IMR-90 (cell line): ENCODE results near the gene SNCG. TPM values are rescaled to one million over a fixed set of nuclear protein-coding genes. Genes with fewer than 3 reads are reported as not detected.
"Not testable (repeated sequence)": the region's sequence is repeated elsewhere in the genome, so short reads cannot be mapped to it uniquely, and the experiment has no call there.

Experiments used
- ATAC-seq: fragments of 200-7000 bp; cut with Tn5 transposase; 2 replicates; pipeline ENCODE4 v1.9.1; 2020; ENCODE audit warnings: low read depth, mild to moderate bottlenecking, moderate library complexity
- BruUV-seq: library from RNA; stranded (reverse); fragments of 400-500 nt; replicated peaks from 2 replicates; lab custom pipeline; 2021; lab: Mats Ljungman, UMichigan
- CTCF ChIA-PET: fragments of 300-600 bp; formaldehyde crosslinking; extraction: SDS; loops from one replicate; lab custom pipeline; 2021; ENCODE audit warnings: antibody characterized with exemption; lab: Yijun Ruan, JAX
- POLR2A ChIA-PET: fragments of 300-600 bp; sonication (Branson Sonifier 250); formaldehyde crosslinking; loops from one replicate; lab custom pipeline; 2022; ENCODE audit warnings: antibody characterized with exemption; ENCODE audit not compliant: unreplicated experiment; lab: Charles Lee
- DNase-seq: peaks from one replicate; pipeline ENCODE4 v3.0.0; 2013
- H2AFZ ChIP-seq: replicated peaks from 2 replicates; pipeline ENCODE3; 2013; ENCODE audit warnings: low read length, mild to moderate bottlenecking; ENCODE audit not compliant: poor library complexity
- H2AK5ac ChIP-seq: 2 replicates; pipeline ENCODE4 v1.6.1; 2013; ENCODE audit warnings: low read depth, low read length, inconsistent platforms
- H2AK9ac ChIP-seq: replicated peaks from 2 replicates; pipeline ENCODE3; 2013; ENCODE audit warnings: mild to moderate bottlenecking, low read depth, low read length, moderate library complexity; ENCODE audit not compliant: poor library complexity
- H2BK120ac ChIP-seq: 2 replicates; pipeline ENCODE4 v1.6.1; 2013; ENCODE audit warnings: low read depth, low read length, inconsistent platforms
- H2BK15ac ChIP-seq: 3 replicates; pipeline ENCODE4 v1.6.1; 2013; ENCODE audit warnings: low read depth, low read length, inconsistent platforms
- H2BK20ac ChIP-seq: 2 replicates; pipeline ENCODE4 v1.6.1; 2013; ENCODE audit warnings: low read depth, mild to moderate bottlenecking, inconsistent platforms, low read length, moderate library complexity
- H2BK5ac ChIP-seq: 2 replicates; pipeline ENCODE4 v1.6.1; 2013; ENCODE audit warnings: mild to moderate bottlenecking, low read depth, low read length, inconsistent platforms; ENCODE audit not compliant: poor library complexity, severe bottlenecking
- H3K14ac ChIP-seq: replicated peaks from 2 replicates; pipeline ENCODE4 v1.6.1; 2013; ENCODE audit warnings: low read depth, low read length, inconsistent platforms
- H3K18ac ChIP-seq: 2 replicates; pipeline ENCODE4 v1.6.1; 2013; ENCODE audit warnings: low read depth, low read length, control low read depth
- H3K23ac ChIP-seq: 2 replicates; pipeline ENCODE4 v1.6.1; 2013; ENCODE audit warnings: low read depth, low read length, inconsistent platforms
- H3K27ac ChIP-seq: 2 replicates; pipeline ENCODE4 v1.5.1; 2013; ENCODE audit warnings: mild to moderate bottlenecking, control low read depth, low read length; ENCODE audit not compliant: insufficient read depth
- H3K27me3 ChIP-seq: 2 replicates; pipeline ENCODE4 v1.6.1; 2013; ENCODE audit warnings: low read length; ENCODE audit not compliant: control insufficient read depth, insufficient read depth
- H3K36me3 ChIP-seq: 2 replicates; pipeline ENCODE4 v1.6.1; 2013; ENCODE audit warnings: low read length, mixed read lengths; ENCODE audit not compliant: control insufficient read depth, insufficient read depth
- H3K4ac ChIP-seq: 2 replicates; pipeline ENCODE4 v1.6.1; 2013; ENCODE audit warnings: low read depth, low read length, inconsistent platforms
- H3K4me1 ChIP-seq: 2 replicates; pipeline ENCODE4 v1.6.1; 2013; ENCODE audit warnings: low read length, mixed read lengths; ENCODE audit not compliant: control insufficient read depth, insufficient read depth
- H3K4me2 ChIP-seq: 2 replicates; pipeline ENCODE4 v1.6.1; 2013; ENCODE audit warnings: low read depth, mild to moderate bottlenecking, control low read depth, low read length, moderate library complexity
- H3K4me3 ChIP-seq: 2 replicates; pipeline ENCODE4 v1.5.1; 2013; ENCODE audit warnings: low read depth, mild to moderate bottlenecking, control low read depth, low read length, moderate library complexity; ENCODE audit not compliant: insufficient read depth
- H3K56ac ChIP-seq: 2 replicates; pipeline ENCODE4 v1.6.1; 2013; ENCODE audit warnings: low read length, inconsistent platforms; ENCODE audit not compliant: insufficient read depth; ENCODE audit errors: extremely low read depth
- H3K79me1 ChIP-seq, 2 experiments: 2 replicates each; pipeline ENCODE4 v1.6.1; 2013; ENCODE audit warnings: low read length in 2 of 2, inconsistent platforms in 1 of 2, low read depth in 1 of 2
- H3K9ac ChIP-seq: 2 replicates; pipeline ENCODE4 v1.6.1; 2013; ENCODE audit warnings: low read depth, low read length, control low read depth
- H3K9me1 ChIP-seq: 2 replicates; pipeline ENCODE4 v1.6.1; 2013; ENCODE audit warnings: low read length, inconsistent platforms; ENCODE audit not compliant: insufficient read depth
- H3K9me3 ChIP-seq: 2 replicates; pipeline ENCODE4 v1.6.1; 2013; ENCODE audit warnings: low read length; ENCODE audit not compliant: control insufficient read depth, insufficient read depth
- H4K20me1 ChIP-seq: 2 replicates; pipeline ENCODE4 v1.6.1; 2013; ENCODE audit warnings: low read length, inconsistent platforms; ENCODE audit not compliant: insufficient read depth
- H4K5ac ChIP-seq: 2 replicates; pipeline ENCODE4 v1.6.1; 2013; ENCODE audit warnings: mild to moderate bottlenecking, low read depth, low read length, control low read depth
- H4K8ac ChIP-seq, 2 experiments: 2 replicates each; pipeline ENCODE4 v1.6.1; 2013; ENCODE audit warnings: low read depth in 2 of 2, low read length in 2 of 2, control low read depth in 1 of 2, inconsistent platforms in 1 of 2
- H4K91ac ChIP-seq: 2 replicates; pipeline ENCODE4 v1.6.1; 2013; ENCODE audit warnings: low read depth, low read length, inconsistent platforms; ENCODE audit not compliant: insufficient read depth
- WGBS, 2 experiments: methylation state at CpG; one replicate each; pipeline versions ENCODE4 v1.1.5 to v1.1.7; 2013; ENCODE audit warnings: missing lambda C conversion rate in 2 of 2; ENCODE audit not compliant: insufficient read length in 1 of 2; ENCODE audit errors: extremely low coverage in 2 of 2; 5-methylcytosine and 5-hydroxymethylcytosine counted together
- dilution Hi-C: fragments of 300-500 bp; cut with HindIII; formaldehyde crosslinking; loops from one replicate; pipeline ENCODE4 v1.14.3; 2018; ENCODE audit warnings: low sequenced_read_pairs; ENCODE audit not compliant: unreplicated experiment
- in situ Hi-C: fragments of 300-500 bp; cut with MboI; formaldehyde crosslinking; loops from 3 replicates; pipeline ENCODE4 v1.14.3; 2019; ENCODE audit warnings: low sequenced_read_pairs, inconsistent platforms, mixed read lengths
- intact Hi-C: fragments of 100-400 bp; cut with micrococcal nuclease; formaldehyde crosslinking; loops from 2 replicates; pipeline ENCODE4 v1.10.0; 2022
- polyA plus RNA-seq, 3 experiments: library from polyadenylated mRNA; depleted of rRNA; stranded (reverse); fragments of >200 nt; gene quantifications; 2 replicates each; pipeline ENCODE4 v1.2.3, GENCODE V29; 2012; ENCODE audit warnings: low replicate concordance in 1 of 3
- total RNA-seq: library from RNA; depleted of rRNA; stranded (reverse); fragments of >200 nt; gene quantifications from 2 replicates; pipeline ENCODE4 v1.2.3, GENCODE V29; 2012

SNCG gene
- total and polyA plus RNA-seq, 2 of the 4 experiments (the other 2 are of a cell fraction): 10.6 to 19.0 TPM

GRCh38 chr10:87007674-87008073, 49.3 kb downstream of the SNCG start:
- WGBS, 2 experiments: no CpG with 5 or more reads among the region's 6 CpGs
- H3K9ac ChIP-seq, H3K9me3 ChIP-seq, H2BK20ac ChIP-seq, in situ Hi-C loops, H2BK120ac ChIP-seq, H4K91ac ChIP-seq, H3K18ac ChIP-seq, CTCF ChIA-PET, H2AK9ac ChIP-seq, BruUV-seq, H3K27ac ChIP-seq, H3K56ac ChIP-seq, H3K4me2 ChIP-seq, H3K27me3 ChIP-seq, intact Hi-C loops, H4K20me1 ChIP-seq, H3K36me3 ChIP-seq, ATAC-seq, H3K23ac ChIP-seq, H2AK5ac ChIP-seq, H3K14ac ChIP-seq, H2BK15ac ChIP-seq, H3K4me3 ChIP-seq, H4K8ac ChIP-seq, H3K4ac ChIP-seq, H2BK5ac ChIP-seq, H4K5ac ChIP-seq, H3K9me1 ChIP-seq, H3K79me1 ChIP-seq, H3K4me1 ChIP-seq, dilution Hi-C loops, H2AFZ ChIP-seq: not testable (repeated sequence)
- DNase-seq: peak; percentile 10
- POLR2A ChIA-PET: interaction anchor here (0.6 kb wide), 1 partner anchor 24 kb away, joined by 4 read pairs; no protein-coding TSS in a partner anchor

GRCh38 chr10:87008303-87008702, 49.9 kb downstream of the SNCG start:
- H3K14ac ChIP-seq, H2BK5ac ChIP-seq, CTCF ChIA-PET, H3K27me3 ChIP-seq, intact Hi-C loops, BruUV-seq, H4K5ac ChIP-seq, H3K27ac ChIP-seq, H3K9me1 ChIP-seq, H2BK20ac ChIP-seq, H2BK15ac ChIP-seq, H3K4me3 ChIP-seq, dilution Hi-C loops, H3K4ac ChIP-seq, POLR2A ChIA-PET, H4K91ac ChIP-seq, H3K4me2 ChIP-seq, H4K8ac ChIP-seq, H3K18ac ChIP-seq, H3K56ac ChIP-seq, in situ Hi-C loops, H2AFZ ChIP-seq, H3K23ac ChIP-seq, H3K36me3 ChIP-seq, H2AK5ac ChIP-seq, DNase-seq, H3K9me3 ChIP-seq, H3K79me1 ChIP-seq, H3K9ac ChIP-seq, H3K4me1 ChIP-seq, H4K20me1 ChIP-seq, ATAC-seq, H2BK120ac ChIP-seq, H2AK9ac ChIP-seq: not testable (repeated sequence)
- no CpG with 5 or more reads among the region's 7 CpGs for WGBS, 2 experiments
